Dermis blood vessel endothelial cell (primary cell): ENCODE results near the gene MGME1. TPM values are rescaled to one million over a fixed set of nuclear protein-coding genes. Genes with fewer than 3 reads are reported as not detected.
"Not testable (repeated sequence)": the region's sequence is repeated elsewhere in the genome, so short reads cannot be mapped to it uniquely, and the experiment has no call there.

ENCODE experiments used
- DNase-seq: peaks from one replicate; pipeline ENCODE4 v3.0.0; 2010
- total RNA-seq: library from RNA; depleted of rRNA; stranded (reverse); fragments of >200 nt; gene quantifications from 2 replicates; pipeline ENCODE4 v1.2.3, GENCODE V29; 2014

The MGME1 gene
- total RNA-seq, 1 donor from 2014 or later: 8.5 TPM

DNA sequence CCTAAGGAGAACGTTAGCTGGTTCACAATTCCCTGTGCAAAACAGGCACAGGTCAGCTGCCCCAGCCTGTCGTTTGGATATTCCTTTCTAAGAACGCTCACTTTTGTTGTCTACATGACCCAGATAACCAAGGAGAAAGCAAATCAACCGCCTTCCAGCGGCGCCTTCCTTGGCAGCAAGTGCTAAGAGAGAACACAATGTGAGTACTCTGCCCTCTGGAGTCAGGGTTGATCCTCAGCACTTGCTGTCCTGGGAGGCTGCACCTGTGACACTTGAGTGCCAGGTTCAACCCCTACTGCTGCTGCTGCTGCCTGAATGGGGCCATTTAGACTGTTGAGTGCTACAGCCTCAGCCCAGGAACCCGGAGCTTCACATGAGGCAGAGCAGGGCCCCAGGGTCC is 52.1 kb downstream of the MGME1 start:
- DNase-seq: no peak

DNA sequence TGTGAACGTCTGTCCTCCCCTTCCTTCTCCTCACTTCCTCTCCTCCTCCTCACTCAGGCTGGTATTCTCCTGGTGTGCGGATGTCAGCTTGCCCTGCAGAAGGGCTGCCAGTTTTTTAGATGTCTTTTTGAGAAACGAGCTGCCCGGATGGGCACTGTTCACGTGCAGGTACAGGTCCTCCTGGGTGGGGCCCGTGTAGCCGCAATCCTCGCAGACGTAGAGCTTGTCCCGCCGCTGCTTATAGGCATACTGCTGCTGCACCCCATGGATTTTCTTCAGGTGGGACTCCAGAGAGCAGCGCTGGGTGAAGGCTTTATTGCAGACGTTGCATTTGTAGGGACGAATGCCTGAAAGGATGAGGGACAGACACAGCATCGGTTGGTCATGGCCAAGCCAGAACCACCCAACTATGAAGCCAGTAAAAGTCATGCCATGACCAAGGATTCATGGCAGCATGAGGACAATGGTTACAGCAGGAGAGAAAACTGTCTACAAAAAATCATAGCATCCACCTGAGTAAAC is 55.8 kb downstream of the MGME1 start:
- no peak for DNase-seq

DNA sequence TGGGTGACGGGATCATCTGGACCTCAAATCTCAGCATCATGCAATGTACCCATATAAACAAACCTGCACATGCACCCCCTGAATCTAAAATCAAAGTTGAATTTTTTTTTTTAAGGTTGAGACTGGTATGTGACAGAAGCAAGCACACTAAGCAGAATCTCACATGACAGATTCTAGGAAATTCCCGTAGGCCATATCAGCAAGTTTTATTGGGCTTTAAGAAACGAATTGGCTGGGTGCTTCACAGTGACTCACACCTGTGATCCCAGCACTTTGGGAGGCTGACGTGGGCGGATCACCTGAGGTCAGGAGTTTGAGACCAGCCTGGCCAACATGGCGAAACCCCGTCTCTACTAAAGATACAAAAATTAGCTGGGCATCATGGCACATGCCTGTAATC is 58.2 kb downstream of the MGME1 start:
- DNase-seq: not testable (repeated sequence)

DNA sequence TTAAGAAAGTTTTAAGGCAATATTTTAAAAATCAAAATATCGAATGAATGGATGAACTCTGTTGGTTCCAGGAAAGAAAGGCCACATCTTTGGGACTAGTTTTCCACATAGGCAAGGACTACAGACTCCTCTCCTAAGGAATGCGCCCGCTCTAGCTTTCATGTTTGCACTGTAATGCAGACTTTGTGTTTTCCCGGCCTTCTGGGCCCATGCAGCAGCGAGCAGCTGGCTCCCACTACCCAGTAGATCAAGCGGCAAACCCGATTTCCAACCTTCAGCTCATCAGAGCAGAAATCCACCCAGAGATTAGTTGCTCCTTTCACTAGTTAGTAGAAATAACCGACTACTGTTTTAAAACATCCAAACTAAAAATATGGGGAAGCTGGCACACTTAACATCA is 61.2 kb downstream of the MGME1 start:
- no peak for DNase-seq

DNA sequence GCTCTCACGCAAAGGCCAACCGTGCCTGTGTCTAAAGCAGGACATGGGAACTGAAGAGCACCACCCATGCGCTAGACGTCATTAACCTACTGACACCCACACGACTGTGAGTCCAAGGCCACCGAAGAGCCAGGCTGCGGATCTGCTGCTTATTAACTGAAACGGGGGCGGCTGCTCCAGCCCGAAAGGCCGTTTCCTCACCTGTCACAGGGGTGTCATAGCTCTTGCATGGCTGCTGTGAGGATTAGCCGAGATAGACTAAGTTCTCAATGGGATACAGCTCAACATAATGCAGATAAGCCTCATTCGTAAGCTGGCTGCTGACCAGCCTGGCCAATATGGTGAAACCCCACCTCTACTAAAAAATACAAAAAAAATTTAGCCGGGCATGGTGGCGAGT is 62.2 kb downstream of the MGME1 start:
- DNase-seq: no peak

DNA sequence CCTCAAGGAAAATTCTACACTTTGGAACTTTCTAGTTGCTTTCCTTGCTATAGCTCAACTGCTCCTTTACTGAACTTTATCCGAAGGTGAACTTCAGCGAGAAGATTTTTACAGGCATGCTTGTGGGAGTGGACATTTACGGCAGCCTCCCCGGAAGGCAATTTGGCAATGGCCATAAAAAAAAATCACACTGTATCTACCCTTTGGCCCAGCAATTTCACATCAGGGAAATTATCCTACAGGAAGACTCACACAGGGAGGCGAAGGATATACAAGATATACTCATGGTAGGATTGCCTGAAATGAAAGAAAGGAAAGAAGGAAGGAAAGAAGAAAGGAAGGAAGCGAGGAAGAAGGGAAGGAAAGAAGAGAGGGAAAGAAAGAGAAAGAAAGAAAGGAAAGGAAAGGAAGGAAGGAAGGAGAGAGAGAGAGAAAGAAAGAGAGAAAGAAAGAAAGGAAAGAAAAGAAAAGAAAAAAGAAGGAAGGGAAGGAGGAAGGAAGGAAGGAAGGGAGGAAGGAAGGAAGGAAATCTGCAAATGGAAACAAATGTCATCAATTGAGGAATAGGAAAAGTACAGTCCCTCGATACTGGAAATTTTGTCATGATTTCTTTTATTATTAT is 63.2 kb downstream of the MGME1 start:
- no peak for DNase-seq

DNA sequence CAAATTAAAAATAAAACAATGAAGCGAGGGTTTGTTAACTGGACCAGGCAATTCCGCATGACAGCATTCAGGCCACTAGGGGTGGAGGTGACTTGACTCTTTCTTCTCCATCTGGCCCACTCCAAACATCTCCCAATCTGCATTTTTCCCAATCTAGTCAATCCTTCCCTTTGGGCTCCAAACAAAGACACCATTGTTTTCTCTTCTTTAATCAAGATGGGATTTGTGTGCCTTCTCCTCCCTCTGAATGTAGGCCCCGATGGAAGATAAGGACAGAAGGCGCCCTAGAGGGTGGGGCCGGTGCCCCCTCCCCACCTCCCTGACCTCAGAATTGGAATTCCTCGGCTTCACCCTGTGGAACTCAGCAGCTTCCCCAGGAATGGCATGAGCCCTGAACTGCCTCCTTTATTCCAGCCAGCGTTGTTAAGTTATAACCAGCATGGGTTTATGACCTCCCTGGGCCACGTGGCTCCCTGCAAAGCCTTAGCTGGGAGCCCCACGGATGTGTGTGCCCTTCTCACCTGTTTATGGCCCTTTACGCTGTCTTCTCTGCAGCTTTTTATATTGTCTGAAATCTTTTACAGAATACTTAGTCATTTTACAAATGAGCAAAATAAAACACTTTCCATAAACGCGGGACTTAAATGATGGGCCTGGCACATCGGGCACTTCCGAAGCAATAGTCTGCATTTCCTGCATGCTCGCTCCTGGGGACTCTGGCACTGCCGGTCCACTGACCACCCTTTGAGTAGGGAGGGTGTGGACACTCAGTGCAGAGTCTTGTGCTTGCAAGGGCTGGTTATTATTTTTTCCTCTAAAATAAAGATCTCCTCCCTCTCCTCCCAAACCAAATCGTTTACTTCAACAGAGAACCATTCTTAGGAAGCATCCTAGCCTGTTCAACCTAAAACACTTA is 64.4 kb downstream of the MGME1 start:
- no peak for DNase-seq

DNA sequence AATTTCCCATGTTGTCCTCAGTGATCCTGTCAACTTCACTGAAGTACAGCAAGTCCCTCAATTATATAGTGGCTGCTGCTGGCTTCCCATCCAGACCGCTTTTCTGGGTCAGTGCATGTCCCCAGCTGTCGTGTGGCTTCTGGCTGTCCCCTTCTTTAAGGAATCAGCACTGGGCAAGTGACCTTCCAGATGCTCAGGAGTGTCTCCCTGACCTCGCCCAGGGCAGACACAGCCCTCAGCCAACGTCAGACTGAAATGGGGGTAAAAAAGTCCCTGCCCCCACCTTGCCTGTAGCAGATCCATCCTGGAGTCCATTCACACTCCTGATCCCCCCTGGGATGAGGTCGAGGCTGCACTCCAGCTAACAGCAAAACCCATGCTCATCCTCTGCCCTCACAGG is 65.2 kb downstream of the MGME1 start:
- no peak for DNase-seq

DNA sequence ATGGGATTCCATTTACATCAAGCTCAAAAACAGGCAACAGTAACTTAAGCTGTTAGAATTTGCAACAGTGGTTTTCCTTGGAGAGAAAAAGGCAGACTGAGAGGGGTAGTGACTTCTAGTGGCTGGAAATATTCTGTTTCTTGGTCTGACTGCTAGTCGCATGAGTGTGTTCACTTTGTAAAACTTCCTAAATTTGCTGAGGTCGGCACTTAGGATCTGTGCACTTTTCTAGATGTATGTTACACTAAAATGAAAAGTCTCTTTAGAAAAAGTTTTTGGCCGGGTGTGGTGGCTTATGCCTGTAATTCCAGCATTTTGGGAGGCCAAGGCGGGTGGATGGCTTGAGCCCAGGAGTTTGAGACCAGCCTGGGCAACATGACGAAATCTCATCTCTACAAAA is 70.2 kb downstream of the MGME1 start:
- no peak for DNase-seq

Other genes starting within 250 kb of the MGME1 start
- gene SNX5, start 224 bp upstream of the MGME1 start, total RNA-seq: 97.3 and 135 TPM in 2 replicates
- gene OVOL2, start 88.9 kb downstream of the MGME1 start, total RNA-seq: not detected in 2 replicates
- 9.1 and 11.1 TPM in 2 replicates for gene KAT14, start 168.8 kb downstream of the MGME1 start, total RNA-seq
- gene PET117, start 168.8 kb downstream of the MGME1 start, total RNA-seq: 10.4 and 14.3 TPM in 2 replicates